ENCODE measurements around the gene LNX2.

LNX2 gene

DNA sequence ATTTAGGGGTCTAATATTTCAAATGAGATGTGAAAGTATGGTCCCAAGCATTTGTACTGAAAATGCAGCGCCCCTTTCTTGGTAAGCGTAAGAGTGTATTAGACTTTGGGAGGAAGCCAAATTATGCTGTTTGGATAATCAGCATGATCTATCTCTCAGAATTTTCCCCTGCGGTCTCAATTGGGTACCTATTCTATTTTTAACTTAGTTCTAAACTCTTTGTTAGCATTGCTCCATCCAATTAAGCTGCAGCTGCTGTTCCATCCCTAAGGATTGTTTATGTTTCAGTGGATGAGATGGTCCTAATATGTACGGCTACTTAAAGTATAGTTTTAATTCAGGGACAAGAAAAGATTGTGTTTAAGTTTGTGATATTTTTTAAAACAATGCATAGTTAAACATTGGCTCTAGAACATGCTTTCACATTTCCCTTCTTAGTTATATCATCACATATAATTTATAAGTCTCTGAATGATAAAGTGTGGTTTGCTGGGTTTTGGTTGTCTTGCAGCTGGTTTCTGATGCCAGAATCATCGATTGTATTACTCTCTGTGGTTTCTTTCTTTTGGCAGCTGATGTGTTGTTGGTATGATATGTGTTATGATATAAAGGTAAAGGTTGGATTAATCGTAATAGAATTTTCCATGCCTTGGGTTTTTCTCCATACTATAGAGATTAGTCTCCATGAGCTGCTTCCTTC is 16.4 kb upstream of the LNX2 start:
- H3K27ac Mint-ChIP-seq = no peak overlapping the region
- DNase-seq = no peak
- peaks cover 14% of the 10 kb centered on the region for H3K36me3 Mint-ChIP-seq (ENCODE audit: low read depth)

DNA sequence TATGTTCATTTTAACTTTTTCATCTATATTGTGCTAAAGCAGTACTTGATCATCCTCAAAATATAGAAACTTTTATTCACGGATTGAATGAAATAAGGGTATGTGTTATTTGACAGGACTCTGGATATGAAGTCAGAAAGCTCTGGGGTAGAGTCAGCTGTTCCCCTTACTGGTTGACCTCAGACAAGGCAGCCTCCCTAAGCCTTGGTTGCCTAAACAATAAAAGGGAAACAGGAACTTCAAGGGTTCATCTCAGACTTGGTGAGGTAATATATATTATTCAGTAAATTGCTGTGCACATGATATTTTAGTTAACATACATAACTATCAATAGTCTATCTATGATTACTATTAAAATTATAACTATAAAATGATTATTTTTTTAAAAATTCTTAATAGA is 14.9 kb upstream of the LNX2 start:
- no peak overlapping the region for H3K27ac Mint-ChIP-seq
- TF ChIP-seq, protein P1, sequence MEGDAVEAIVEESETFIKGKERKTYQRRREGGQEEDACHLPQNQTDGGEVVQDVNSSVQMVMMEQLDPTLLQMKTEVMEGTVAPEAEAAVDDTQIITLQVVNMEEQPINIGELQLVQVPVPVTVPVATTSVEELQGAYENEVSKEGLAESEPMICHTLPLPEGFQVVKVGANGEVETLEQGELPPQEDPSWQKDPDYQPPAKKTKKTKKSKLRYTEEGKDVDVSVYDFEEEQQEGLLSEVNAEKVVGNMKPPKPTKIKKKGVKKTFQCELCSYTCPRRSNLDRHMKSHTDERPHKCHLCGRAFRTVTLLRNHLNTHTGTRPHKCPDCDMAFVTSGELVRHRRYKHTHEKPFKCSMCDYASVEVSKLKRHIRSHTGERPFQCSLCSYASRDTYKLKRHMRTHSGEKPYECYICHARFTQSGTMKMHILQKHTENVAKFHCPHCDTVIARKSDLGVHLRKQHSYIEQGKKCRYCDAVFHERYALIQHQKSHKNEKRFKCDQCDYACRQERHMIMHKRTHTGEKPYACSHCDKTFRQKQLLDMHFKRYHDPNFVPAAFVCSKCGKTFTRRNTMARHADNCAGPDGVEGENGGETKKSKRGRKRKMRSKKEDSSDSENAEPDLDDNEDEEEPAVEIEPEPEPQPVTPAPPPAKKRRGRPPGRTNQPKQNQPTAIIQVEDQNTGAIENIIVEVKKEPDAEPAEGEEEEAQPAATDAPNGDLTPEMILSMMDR (IDR thresholded peaks at IDR 0.05) = no peak
- peaks cover 18% of the 10 kb centered on the region for H3K36me3 Mint-ChIP-seq (ENCODE audit: low read depth)
- H3K27me3 Mint-ChIP-seq (ENCODE audit: low read depth, poor library complexity) = no peaks in the 10 kb centered on the region
- no peaks in the 10 kb centered on the region for H3K9me3 Mint-ChIP-seq
- DNase-seq = no peak
- no peak overlapping the region for H3K4me3 Mint-ChIP-seq
- H3K4me1 Mint-ChIP-seq = no peaks in the 10 kb centered on the region

More for the DNA sequence above, 16.4 kb upstream of the LNX2 start:
- no peaks in the 10 kb centered on the region for H3K27me3 Mint-ChIP-seq (ENCODE audit: low read depth, poor library complexity)
- H3K4me1 Mint-ChIP-seq = peaks cover 4% of the 10 kb centered on the region
- TF ChIP-seq, protein P1 (IDR thresholded peaks at IDR 0.05) = no peak
- H3K9me3 Mint-ChIP-seq = no peaks in the 10 kb centered on the region
- no peak overlapping the region for H3K4me3 Mint-ChIP-seq

- DNase-seq = no peak
- Mint-ChIP-seq H3K4me1 (no peaks in the 10 kb centered on the region), H3K4me3 (no peak overlapping the region), H3K27ac (no peak overlapping the region), H3K9me3 (no peaks in the 10 kb centered on the region), H3K27me3 (ENCODE audit: low read depth, poor library complexity) (no peaks in the 10 kb centered on the region), H3K36me3 (ENCODE audit: low read depth) (peaks cover 18% of the 10 kb centered on the region)
- TF ChIP-seq, protein P1 (IDR thresholded peaks at IDR 0.05) = no peak
These were observed 14.5 kb upstream of the LNX2 start for GRCh38 chr13:27634791-27635190.

DNA sequence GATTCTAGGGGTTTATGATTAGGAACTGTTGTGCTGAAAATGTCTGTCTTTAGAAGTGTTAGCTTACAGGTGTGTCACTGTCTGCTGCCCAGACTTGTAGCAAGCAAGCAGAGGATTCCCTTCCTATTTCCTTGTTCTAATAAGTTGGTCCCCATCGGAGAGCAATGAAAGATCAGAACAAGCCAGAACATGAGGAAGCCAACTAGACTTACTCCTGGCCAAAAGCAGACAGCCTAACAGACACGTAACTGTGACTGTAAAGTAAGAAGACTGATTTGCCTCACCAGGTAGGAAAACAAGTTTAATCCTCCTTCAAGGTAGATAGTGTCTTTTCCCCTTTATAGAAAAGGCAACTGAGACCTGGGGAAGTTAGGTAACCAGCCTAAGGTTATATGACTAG is 13.9 kb upstream of the LNX2 start:
- Mint-ChIP-seq H3K4me3 (no peak overlapping the region), H3K9me3 (no peaks in the 10 kb centered on the region), H3K4me1 (no peaks in the 10 kb centered on the region), H3K36me3 (ENCODE audit: low read depth) (peaks cover 18% of the 10 kb centered on the region), H3K27ac (no peak overlapping the region), H3K27me3 (ENCODE audit: low read depth, poor library complexity) (no peaks in the 10 kb centered on the region)
- TF ChIP-seq, protein P1 (IDR thresholded peaks at IDR 0.05) = no peak
- DNase-seq = no peak

- Mint-ChIP-seq H3K27ac (no peak overlapping the region), H3K27me3 (ENCODE audit: low read depth, poor library complexity) (no peaks in the 10 kb centered on the region), H3K36me3 (ENCODE audit: low read depth) (peaks cover 34% of the 10 kb centered on the region), H3K9me3 (no peaks in the 10 kb centered on the region), H3K4me1 (no peaks in the 10 kb centered on the region), H3K4me3 (no peak overlapping the region)
- TF ChIP-seq, protein P1 (IDR thresholded peaks at IDR 0.05) = no peak
- DNase-seq = no peak
These were observed 12.3 kb upstream of the LNX2 start for GRCh38 chr13:27632648-27633047.

- peaks cover 38% of the 10 kb centered on the region for H3K36me3 Mint-ChIP-seq (ENCODE audit: low read depth)
- no peaks in the 10 kb centered on the region for H3K27me3 Mint-ChIP-seq (ENCODE audit: low read depth, poor library complexity)
- H3K4me1 Mint-ChIP-seq = no peaks in the 10 kb centered on the region
- DNase-seq = no peak
- TF ChIP-seq, protein P1 (IDR thresholded peaks at IDR 0.05) = no peak
- H3K4me3 Mint-ChIP-seq = no peak overlapping the region
- no peaks in the 10 kb centered on the region for H3K9me3 Mint-ChIP-seq
- H3K27ac Mint-ChIP-seq = no peak overlapping the region
These were observed 11.9 kb upstream of the LNX2 start for GRCh38 chr13:27632214-27632613.
